Measurements from ENCODE around the gene BZW2.

The BZW2 gene

DNA sequence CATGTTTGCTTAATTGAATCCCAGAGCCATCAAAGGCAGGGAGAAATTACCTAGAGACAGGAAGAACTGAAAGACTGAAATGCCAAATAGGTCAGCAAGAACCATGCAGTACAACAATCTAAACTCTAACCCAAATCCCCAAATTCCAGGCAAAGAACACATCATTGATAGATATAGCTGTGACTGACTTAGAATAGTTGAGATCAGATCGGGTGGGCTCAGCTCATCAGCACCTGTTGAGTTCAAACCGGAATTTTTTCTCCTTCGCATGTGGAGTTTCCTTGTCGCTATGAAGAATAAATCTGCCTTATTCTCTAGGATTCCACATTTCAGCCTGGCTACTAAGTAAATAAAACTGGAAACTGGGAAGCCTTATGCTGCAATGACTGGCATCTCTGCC is 1.8 kb upstream of the BZW2 start:
- TF ChIP-seq, protein P1, sequence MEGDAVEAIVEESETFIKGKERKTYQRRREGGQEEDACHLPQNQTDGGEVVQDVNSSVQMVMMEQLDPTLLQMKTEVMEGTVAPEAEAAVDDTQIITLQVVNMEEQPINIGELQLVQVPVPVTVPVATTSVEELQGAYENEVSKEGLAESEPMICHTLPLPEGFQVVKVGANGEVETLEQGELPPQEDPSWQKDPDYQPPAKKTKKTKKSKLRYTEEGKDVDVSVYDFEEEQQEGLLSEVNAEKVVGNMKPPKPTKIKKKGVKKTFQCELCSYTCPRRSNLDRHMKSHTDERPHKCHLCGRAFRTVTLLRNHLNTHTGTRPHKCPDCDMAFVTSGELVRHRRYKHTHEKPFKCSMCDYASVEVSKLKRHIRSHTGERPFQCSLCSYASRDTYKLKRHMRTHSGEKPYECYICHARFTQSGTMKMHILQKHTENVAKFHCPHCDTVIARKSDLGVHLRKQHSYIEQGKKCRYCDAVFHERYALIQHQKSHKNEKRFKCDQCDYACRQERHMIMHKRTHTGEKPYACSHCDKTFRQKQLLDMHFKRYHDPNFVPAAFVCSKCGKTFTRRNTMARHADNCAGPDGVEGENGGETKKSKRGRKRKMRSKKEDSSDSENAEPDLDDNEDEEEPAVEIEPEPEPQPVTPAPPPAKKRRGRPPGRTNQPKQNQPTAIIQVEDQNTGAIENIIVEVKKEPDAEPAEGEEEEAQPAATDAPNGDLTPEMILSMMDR (IDR thresholded peaks at IDR 0.05) = no peak
- DNase-seq (ENCODE audit: low spot score) = no peak

DNA sequence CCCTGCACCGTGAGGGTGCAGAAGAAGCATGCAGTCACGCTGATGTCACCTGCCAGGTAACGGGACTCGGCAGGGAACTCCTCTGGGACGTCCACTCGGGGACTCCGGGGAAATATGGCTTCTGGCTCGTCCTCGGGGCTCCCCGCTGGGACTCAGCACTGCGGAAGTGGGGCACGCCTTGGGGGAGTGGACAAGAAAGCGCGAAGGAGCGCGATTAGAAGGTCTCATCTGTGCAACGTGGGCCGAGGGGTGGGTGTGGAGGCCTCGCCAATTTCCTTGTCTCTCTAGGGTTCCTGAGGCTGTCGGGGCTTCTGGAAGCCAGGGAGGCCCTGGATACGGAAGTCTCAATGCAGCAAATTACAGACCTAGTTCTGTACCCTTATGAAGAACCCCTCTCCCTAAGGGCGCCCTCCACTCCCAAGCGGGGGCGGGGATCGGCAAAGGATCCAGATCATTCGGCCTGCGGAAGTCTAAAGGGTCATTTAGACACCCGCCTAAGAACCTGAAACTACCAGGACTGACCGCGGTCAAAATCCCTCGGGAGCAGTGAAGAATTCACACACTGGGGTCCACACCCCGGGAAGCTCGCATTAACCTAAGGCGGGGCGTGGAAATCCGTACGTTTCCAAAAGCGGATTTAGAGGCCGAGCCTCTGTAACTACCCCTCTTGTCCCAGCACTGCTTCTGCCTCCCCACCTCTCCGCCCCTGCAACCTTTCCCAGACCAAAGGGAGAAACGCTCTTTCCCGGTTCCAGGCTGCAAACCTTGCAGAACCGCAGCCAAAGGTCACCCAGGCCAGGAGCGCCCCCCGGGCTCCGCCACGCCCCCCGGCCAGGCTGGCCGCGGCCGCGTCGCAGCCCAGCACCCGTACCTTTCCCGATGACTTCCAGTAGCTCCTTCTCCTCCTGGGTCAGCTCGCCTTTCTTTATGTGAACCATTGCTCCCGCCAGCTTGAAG is 1.1 kb upstream of the BZW2 start:
- DNase-seq (ENCODE audit: low spot score) = peak; percentile 79
- Histone ChIP-seq H3K27ac (peak overlapping the region; percentile 80 to 93), H3K4me3 (peak overlapping the region; percentile 90)
- TF ChIP-seq, protein P1 (IDR thresholded peaks at IDR 0.05) = no peak

More for the DNA sequence above, 1.8 kb upstream of the BZW2 start:
- Histone ChIP-seq H3K4me3 (peak overlapping the region; percentile 90), H3K27ac (peak overlapping the region; percentile 80 to 93)

DNA sequence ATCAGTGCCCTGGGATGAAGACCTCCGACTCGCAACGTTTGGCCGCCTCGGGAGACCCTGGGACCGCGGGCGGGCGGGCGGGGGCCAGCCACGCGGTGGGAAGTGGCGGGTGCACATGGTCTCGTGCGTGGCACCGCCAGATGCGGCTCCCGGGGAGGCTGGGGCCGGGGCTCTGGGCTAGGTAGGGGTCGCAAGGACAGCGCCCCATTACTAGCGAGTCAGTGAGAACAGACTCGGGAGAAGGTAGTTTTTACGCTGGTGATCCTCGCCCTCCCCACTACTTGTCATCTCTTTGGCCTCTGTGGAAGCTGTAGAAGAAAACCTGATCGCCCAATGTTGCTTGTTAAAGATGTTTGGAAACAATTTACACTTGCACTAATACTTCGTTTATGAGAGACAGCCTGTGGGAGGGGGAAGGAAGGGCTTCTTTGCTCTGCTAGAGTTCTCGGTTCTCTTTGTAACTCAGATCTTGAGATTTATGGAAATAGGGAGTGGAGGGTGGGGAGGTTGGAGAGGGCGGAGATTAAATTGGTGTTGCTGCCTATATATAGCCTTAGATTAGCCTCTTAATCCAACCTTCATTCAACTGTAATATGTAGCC is 591 bp downstream of the BZW2 start:
- no peak for DNase-seq (ENCODE audit: low spot score)
- Histone ChIP-seq H3K4me3 (peak overlapping the region; percentile 90), H3K27ac (peak overlapping the region; percentile 80 to 93)
- TF ChIP-seq, protein P1 (IDR thresholded peaks at IDR 0.05) = no peak

DNA sequence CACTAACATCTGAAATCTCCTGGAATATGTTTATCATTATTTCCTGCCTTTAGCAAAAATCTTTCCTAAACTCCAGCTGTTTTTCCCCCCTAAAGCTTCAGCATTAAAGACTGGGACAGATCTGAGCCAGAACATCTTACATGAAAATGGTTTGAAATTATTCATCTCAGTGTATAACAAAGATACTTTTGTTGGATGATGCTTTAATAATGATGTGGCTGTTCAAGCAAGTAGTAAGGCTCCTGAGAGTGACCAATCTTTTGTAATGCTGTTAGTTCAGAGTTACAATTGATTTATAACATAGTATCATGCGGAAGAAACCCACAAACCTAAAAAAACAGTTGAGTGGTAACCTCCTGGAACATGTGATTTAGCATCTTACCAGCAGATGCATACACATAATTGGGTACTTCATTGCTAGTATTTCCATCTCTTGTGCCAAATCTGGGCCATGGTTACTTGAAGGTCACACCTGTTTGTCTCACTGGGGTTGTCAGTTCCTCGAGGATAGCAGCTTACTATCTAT is 1.5 kb downstream of the BZW2 start:
- Histone ChIP-seq H3K4me3 (peak overlapping the region; percentile 90), H3K27ac (no peak overlapping the region)
- no peak for DNase-seq (ENCODE audit: low spot score)
- TF ChIP-seq, protein P1 (IDR thresholded peaks at IDR 0.05) = no peak

DNA sequence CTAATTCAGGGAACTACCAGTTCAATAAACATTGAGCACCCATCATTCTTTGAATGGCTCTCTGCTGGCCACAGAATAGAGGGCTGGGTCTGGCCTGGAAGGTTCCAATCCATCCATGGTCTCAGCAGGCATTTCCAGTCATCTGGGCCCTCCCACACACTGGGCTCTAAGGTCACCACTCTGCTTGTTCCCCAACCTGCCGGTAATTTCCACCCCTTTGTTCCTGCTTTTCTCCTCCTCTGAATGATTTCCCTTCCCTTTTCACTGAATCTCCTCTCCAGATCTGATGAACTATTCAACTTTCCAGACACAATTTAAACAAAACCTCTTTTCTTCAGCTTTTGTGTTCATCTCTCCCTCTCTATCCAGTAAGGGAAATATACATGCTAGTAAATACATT is 2.6 kb downstream of the BZW2 start:
- Histone ChIP-seq H3K27ac (no peak overlapping the region), H3K4me3 (no peak overlapping the region)
- DNase-seq (ENCODE audit: low spot score) = no peak
- TF ChIP-seq, protein P1 (IDR thresholded peaks at IDR 0.05) = no peak

- DNase-seq (ENCODE audit: low spot score) = no peak
- TF ChIP-seq, protein P1 (IDR thresholded peaks at IDR 0.05) = no peak
- Histone ChIP-seq H3K4me3 (no peak overlapping the region), H3K27ac (no peak overlapping the region)
Measured at GRCh38 chr7:16649196-16649595, 3.2 kb downstream of the BZW2 start.

All from coronary artery (tissue), 2 donors.